ENCODE results near the gene ANKRD10.
A peak's percentile ranks its signal among the peaks of the same experiment; 100 is the strongest.

The ANKRD10 gene

GRCh38 chr13:110873639-110874507 lies 41.0 kb downstream of the ANKRD10 start:
- TF ChIP-seq ZNF274 (IDR thresholded peaks at IDR 0.05; ENCODE audit: low read depth, low read length): no peak
- TF ChIP-seq SUZ12 (IDR thresholded peaks at IDR 0.05; ENCODE audit: extremely low read depth, insufficient read depth, insufficient read length): no peak
- TF ChIP-seq YY1 (IDR thresholded peaks at IDR 0.05; ENCODE audit: insufficient read depth, insufficient read length): no peak
- Histone ChIP-seq H3K9me3 (ENCODE audit: insufficient read depth, low read length) (peaks cover 11% of the 10 kb centered on the region; the same call in 1 of the 2 replicates), H3K36me3 (ENCODE audit: insufficient read depth, insufficient read length, low read length) (peaks cover 2% of the 10 kb centered on the region), H3K27me3 (ENCODE audit: insufficient read depth, insufficient read length) (no peaks in the 10 kb centered on the region), H3K9ac (ENCODE audit: insufficient read length, low read depth) (peak overlapping the region; percentile 82), H3K4me1 (ENCODE audit: insufficient read depth, insufficient read length) (peaks cover 8% of the 10 kb centered on the region), H3K4me3 (ENCODE audit: insufficient read length, low read depth) (peak overlapping the region; percentile 45)
- no peak for DNase-seq (ENCODE audit: low read depth, low spot score)

- H3K4me3 ChIP-seq (ENCODE audit: insufficient read length, low read depth): no peak overlapping the region
- H3K9ac ChIP-seq (ENCODE audit: insufficient read length, low read depth): no peak overlapping the region
- DNase-seq (ENCODE audit: low read depth, low spot score): no peak
- H3K9me3 ChIP-seq (ENCODE audit: insufficient read depth, low read length): peaks cover 11% of the 10 kb centered on the region; the same call in 1 of the 2 replicates
- no peaks in the 10 kb centered on the region for H3K36me3 ChIP-seq (ENCODE audit: insufficient read depth, insufficient read length, low read length)
- H3K4me1 ChIP-seq (ENCODE audit: insufficient read depth, insufficient read length): peaks cover 8% of the 10 kb centered on the region
- no peaks in the 10 kb centered on the region for H3K27me3 ChIP-seq (ENCODE audit: insufficient read depth, insufficient read length)
- no peak for TF ChIP-seq ZNF274 (IDR thresholded peaks at IDR 0.05; ENCODE audit: low read depth, low read length)
- TF ChIP-seq SUZ12 (IDR thresholded peaks at IDR 0.05; ENCODE audit: extremely low read depth, insufficient read depth, insufficient read length): no peak
- no peak for TF ChIP-seq YY1 (IDR thresholded peaks at IDR 0.05; ENCODE audit: insufficient read depth, insufficient read length)
Measured at GRCh38 chr13:110872768-110873638, 41.9 kb downstream of the ANKRD10 start.

GRCh38 chr13:110872034-110872767 lies 42.7 kb downstream of the ANKRD10 start:
- Histone ChIP-seq H3K4me3 (ENCODE audit: insufficient read length, low read depth) (no peak overlapping the region), H3K27me3 (ENCODE audit: insufficient read depth, insufficient read length) (no peaks in the 10 kb centered on the region), H3K9me3 (ENCODE audit: insufficient read depth, low read length) (peaks cover 18% of the 10 kb centered on the region; the same call in 1 of the 2 replicates), H3K4me1 (ENCODE audit: insufficient read depth, insufficient read length) (peaks cover 8% of the 10 kb centered on the region), H3K36me3 (ENCODE audit: insufficient read depth, insufficient read length, low read length) (no peaks in the 10 kb centered on the region), H3K9ac (ENCODE audit: insufficient read length, low read depth) (no peak overlapping the region)
- no peak for TF ChIP-seq YY1 (IDR thresholded peaks at IDR 0.05; ENCODE audit: insufficient read depth, insufficient read length)
- no peak for TF ChIP-seq ZNF274 (IDR thresholded peaks at IDR 0.05; ENCODE audit: low read depth, low read length)
- no peak for TF ChIP-seq SUZ12 (IDR thresholded peaks at IDR 0.05; ENCODE audit: extremely low read depth, insufficient read depth, insufficient read length)
- DNase-seq (ENCODE audit: low read depth, low spot score): no peak

GRCh38 chr13:110869805-110870706 lies 44.8 kb downstream of the ANKRD10 start:
- DNase-seq (ENCODE audit: low read depth, low spot score): no peak
- Histone ChIP-seq H3K4me3 (ENCODE audit: insufficient read length, low read depth) (no peak overlapping the region), H3K9ac (ENCODE audit: insufficient read length, low read depth) (no peak overlapping the region)

DNA sequence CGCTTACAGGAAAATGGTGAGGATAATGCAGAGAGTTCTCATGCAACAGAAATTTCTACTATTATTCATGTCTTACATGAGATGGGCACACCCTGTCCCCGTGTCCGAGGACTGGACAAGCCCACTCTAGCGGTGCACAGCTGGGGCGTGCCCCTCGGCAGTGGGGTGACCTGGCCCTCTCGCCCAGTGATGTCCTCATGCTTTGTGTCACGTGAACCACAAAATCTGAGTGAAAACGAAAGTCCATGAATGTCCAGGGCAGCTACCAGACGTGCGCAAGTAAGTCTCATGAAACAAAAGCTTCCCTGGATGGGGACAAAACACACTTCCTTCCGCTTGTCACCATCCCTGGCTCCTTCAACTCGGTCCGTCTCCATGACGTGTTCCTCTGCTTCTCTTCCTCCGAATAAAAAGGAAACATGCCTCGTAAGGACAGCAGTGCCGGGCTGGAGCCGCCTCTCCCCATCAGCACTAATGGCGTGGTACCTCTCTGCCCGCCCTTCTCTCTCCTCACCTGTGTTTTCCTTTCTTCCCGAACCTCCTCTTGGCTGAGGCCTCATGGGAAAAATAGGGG lies 45.6 kb downstream of the ANKRD10 start:
- TF ChIP-seq YY1 (IDR thresholded peaks at IDR 0.05; ENCODE audit: insufficient read depth, insufficient read length) (no peak), SUZ12 (IDR thresholded peaks at IDR 0.05; ENCODE audit: extremely low read depth, insufficient read depth, insufficient read length) (no peak), ZNF274 (IDR thresholded peaks at IDR 0.05; ENCODE audit: low read depth, low read length) (no peak)
- Histone ChIP-seq H3K4me1 (ENCODE audit: insufficient read depth, insufficient read length) (peaks cover 11% of the 10 kb centered on the region), H3K4me3 (ENCODE audit: insufficient read length, low read depth) (no peak overlapping the region), H3K36me3 (ENCODE audit: insufficient read depth, insufficient read length, low read length) (no peaks in the 10 kb centered on the region), H3K9me3 (ENCODE audit: insufficient read depth, low read length) (peaks cover 29% of the 10 kb centered on the region; the same call in 1 of the 2 replicates), H3K27me3 (ENCODE audit: insufficient read depth, insufficient read length) (no peaks in the 10 kb centered on the region), H3K9ac (ENCODE audit: insufficient read length, low read depth) (no peak overlapping the region)
- DNase-seq (ENCODE audit: low read depth, low spot score): no peak

More at GRCh38 chr13:110869805-110870706, 44.8 kb downstream of the ANKRD10 start:
- peaks cover 11% of the 10 kb centered on the region for H3K4me1 ChIP-seq (ENCODE audit: insufficient read depth, insufficient read length)
- H3K9me3 ChIP-seq (ENCODE audit: insufficient read depth, low read length): peaks cover 29% of the 10 kb centered on the region; the same call in 1 of the 2 replicates
- no peaks in the 10 kb centered on the region for H3K27me3 ChIP-seq (ENCODE audit: insufficient read depth, insufficient read length)
- TF ChIP-seq YY1 (IDR thresholded peaks at IDR 0.05; ENCODE audit: insufficient read depth, insufficient read length) (no peak), SUZ12 (IDR thresholded peaks at IDR 0.05; ENCODE audit: extremely low read depth, insufficient read depth, insufficient read length) (no peak), ZNF274 (IDR thresholded peaks at IDR 0.05; ENCODE audit: low read depth, low read length) (no peak)
- no peaks in the 10 kb centered on the region for H3K36me3 ChIP-seq (ENCODE audit: insufficient read depth, insufficient read length, low read length)

All from NT2/D1 (cell line).